HG03175 (cell line): Measurements from ENCODE around the gene RAB32.

ENCODE experiments used
- ATAC-seq: cut with Tn5 transposase; IDR thresholded peaks from one replicate; pipeline ENCODE4 v1.9.1; 2021; ENCODE audit warnings: mild to moderate bottlenecking, moderate library complexity; ENCODE audit not compliant: unreplicated experiment

The RAB32 gene

DNA sequence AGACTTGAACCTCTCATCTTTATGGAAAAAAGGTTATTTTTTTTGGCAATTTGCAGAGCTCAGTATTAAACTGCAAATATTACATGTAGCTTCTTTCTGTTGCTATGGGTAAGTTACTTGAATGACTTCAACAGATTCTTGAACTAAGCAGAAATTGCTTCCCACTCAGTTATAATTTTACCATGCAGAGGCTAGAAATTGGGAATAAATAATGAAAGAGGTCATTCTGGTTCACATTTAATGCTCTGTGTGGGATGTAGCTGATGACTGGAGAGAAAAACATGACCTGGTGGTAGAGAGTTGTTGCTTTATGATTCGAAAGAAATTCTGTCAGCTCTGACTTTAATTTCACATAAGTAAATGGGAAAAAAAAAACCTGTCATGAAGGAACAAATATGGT, 38.3 kb downstream of the RAB32 start:
- no peak for ATAC-seq

DNA sequence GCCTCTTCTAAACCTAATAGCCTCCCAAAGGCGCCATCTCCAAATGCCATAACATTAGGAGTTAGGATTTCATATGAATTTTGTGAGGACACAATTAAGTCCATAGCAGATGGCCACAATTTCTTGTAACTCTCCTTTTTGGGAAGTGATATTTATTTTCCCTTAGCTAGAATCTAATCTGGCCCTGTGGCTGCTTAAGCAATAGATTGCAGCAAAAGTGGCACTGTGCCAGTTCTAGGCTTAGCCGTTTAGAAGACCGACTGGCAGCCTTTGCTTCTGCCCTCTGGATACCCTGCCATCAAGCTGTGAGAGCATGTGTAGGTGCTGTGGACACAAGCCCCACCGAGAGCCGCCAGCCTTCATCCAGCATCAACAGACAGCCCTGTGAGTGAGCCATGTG, 39.2 kb downstream of the RAB32 start:
- no peak for ATAC-seq

DNA sequence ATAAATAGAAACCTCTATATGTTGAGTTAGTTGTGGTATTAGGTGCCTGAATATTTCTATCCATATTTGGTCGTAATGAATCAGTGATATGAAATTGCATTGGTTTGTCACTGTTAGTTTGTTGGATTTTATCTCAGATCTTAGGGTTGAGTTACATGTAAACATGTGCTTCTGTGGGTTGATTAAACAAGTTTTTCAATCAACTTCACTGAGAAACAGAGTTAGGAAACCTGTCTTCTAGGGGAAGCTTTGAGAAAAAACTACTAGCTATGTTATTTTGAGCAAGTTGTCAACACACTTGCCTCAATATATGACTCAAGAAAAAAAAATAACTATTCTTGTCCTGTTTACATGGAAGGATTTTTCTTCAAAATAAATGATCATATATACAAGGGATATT, 40.3 kb downstream of the RAB32 start:
- ATAC-seq = no peak

DNA sequence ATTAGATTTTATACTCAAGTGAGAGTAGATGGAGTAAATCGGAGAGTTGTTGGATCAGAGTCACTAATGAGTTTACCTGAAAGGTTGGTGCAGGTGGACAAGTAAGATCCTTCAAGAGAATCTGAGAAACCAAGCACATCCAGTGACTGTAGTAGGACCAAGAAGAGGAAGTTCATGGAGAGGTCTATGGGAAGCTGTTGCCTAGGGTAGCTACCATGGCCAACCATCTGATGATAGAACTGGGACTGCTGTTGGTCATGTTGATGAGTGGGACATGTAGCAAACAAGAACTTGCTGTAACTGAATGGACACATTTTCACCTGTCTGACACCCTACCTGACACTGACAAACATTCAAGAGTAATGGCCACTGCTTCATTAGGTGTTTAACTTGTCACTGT, 43.8 kb downstream of the RAB32 start:
- no peak for ATAC-seq

DNA sequence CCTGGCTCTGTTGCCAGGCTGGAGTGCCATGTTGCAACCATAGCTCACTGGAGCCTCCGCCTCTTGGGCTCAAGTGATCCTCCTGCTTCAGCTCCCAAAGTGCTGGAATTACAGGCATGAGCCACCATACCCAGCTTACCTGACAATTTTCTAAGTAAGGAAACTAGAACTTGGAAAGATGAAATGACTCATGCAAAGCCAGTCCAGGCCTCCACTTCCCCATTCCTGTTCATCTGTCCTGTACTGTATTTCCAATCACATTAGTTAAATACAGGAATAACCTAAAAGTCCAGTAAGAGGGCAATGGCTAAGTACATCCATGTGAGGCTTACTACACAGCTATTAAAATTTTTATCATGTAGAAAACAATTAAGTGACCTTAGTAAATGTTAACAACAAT, 46.9 kb downstream of the RAB32 start:
- ATAC-seq = no peak

DNA sequence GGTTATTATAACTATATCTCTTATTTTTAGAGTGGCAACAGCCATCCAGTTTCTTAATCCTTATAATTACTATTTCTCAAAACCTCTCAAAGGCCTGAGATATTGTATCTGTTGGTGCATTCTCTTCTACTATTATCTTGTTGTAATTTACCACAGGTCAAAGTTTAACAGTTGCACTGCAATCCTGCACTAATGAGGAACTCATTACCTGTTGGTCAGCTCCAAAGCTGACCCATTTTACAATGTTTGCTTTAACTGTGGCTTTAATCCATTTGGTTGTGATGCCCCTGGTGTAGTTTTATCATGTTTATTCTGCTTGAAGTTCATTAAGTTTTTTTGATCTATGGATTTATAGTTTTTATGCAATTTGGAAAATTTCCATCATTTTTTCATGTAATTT, 48.8 kb downstream of the RAB32 start:
- ATAC-seq = no peak

DNA sequence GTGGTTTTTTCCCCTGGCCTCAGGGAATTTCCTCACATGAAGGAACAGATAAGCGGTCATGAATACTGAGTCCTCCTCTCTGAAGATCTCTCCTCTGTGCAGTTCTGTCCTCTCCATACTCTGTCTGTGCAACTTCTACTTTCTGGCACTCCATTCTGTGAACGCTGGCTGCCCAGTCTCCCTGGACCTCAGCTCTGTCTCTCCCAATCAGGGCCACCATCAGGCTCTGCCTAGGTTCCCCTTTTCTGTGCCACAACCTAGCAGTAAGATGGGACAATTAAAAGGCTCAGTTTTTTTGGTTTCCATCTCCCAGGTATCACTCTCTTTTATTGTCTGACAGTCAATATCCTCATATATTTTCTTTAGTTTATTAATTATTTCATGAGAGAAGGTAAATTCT, 50.4 kb downstream of the RAB32 start:
- no peak for ATAC-seq

DNA sequence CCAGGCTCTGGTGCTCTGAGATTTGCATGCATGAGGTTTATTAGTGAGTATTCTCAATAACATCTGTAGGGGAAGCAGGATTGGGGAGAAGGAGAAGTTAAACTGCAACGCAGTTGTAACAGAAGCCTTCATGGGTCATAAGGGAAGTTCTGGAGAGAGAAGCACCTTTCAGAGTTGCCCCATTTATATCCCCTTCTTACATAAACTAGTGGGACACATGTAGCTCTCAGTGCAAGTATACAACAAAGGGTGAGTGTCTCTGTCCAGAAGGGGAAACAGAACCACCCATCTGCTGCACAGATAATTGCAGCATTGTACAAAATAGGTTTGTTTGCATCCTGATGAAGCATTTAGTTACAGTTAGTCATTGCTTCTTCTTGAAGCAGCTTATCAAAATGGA, 50.9 kb downstream of the RAB32 start:
- no peak for ATAC-seq

DNA sequence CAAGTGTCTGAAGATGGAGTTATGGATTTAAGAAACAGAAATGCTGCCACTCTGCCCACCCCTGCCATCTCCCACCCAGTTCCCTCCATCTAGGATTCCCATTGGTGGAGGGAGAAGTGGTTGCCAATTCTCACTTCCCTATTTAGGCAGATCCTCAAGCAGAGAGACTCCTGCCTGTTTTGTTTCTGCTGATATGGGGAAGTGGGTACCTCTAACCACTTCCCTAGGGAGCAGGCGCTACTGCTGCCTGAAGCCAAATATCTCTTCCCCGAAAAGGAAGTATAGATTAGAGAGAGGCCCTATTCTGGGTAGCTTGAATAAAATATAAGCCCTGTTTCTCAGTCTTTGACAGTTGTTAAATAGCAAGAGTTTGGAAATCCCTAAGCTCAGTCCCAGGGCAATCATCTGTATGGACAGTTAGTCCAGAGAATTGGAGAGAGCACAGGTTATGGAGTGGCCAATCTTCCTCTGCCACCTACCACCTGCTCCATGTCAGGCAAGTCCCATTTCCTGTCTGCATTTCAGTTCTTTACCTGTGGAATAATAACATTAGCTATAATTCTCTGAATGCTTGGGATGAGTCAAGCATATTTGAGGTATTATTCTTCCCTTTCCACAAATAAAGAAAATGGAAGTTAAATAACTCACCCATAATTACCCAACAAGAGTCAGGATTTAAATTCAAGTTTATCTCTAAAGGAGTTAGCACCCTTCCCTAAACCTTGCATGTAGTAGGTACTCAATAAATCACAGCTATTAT, 52.5 kb downstream of the RAB32 start:
- ATAC-seq = no peak

DNA sequence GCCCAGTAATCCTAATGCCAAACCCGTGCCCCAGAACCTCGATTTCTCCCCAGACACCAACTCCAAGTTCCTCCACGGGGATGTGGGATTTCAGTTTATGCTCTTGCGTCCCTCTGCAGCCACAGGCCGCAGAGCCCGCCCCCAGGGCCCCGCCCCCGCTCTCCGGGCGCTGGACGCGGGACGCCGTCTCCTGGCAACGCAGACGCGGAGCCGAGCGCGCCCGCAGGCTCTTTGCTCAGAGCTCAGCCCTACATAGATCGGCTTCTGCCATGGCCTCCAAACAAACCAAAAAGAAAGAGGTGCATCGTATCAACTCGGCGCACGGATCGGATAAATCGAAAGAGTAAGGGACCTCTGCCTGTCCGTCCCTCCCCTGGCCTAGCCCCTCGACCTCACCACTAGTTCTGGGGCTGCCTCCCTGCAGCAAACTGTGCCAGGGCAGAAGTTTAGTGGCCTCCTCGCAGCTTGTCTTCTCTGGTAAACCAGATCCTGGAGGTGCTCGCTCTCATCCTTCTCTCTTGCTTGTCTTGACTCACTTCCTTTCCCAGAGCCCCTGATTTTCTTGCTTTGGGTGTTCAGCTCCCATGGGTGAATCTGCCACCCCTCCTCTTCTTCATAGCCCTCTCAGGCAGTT, 55.3 kb downstream of the RAB32 start, which contains the start of gene ADGB:
ADGB (plus strand) TSS at position 201 of the 634 bp plus-strand sequence; CDS start at position 270, 69 bp downstream.
- ATAC-seq = no peak

DNA sequence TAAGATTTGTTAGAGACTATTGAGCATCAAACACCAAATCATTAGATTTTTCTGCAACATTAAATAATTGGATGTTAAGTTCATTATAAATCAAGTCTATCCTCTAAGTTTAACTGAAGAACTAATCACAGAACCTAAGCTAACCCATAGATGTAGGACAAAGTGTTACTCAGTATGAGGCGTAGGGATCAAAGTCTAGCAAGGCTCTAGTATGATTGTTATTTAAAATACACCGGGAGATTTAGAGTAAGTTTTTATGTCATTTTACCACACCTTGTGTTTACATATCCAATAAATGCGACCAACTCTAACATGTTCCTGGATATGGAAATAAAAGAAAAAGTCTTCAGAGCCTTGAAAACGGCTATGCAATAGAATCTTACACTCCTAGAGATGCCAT, 57.7 kb downstream of the RAB32 start:
- no peak for ATAC-seq

DNA sequence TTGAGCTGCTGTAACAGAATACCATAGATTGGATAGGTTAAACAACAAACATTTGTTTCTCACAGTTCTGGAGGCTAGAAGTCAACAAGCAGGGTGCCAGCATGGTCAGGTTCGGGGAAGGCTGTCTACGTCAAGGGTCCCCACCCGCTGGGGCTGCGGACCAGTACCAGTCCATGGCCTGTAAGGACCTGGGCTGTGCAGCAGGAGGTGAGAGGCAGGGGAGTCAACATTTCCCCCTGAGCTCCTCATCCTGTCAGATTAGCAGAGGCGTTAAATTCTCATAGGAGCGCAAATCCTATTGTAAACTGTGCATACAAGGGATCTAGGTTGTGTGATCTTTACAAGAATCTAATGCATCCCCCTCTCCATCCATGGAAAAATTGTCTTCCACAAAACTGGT, 58.9 kb downstream of the RAB32 start:
- no peak for ATAC-seq
